Hematopoietic multipotent progenitor cell treated with erythropoietin and hydrocortisone succinate and interleukin-3 and kit ligand, for 4 days (in vitro differentiated cells): ENCODE data around the gene LEMD3.

Source experiments
- DNase-seq: peaks from one replicate; pipeline ENCODE4 v3.0.0-alpha.2; 2015

LEMD3 gene

GRCh38 chr12:65208964-65209654, 39.7 kb downstream of the LEMD3 start:
- DNase-seq, result peak; percentile 68

GRCh38 chr12:65209655-65210043, 40.3 kb downstream of the LEMD3 start:
- DNase-seq, result peak; percentile 73

- DNase-seq, result no peak
Measured at GRCh38 chr12:65217086-65217485, 47.7 kb downstream of the LEMD3 start.

GRCh38 chr12:65220761-65221160, 51.4 kb downstream of the LEMD3 start:
- no peak for DNase-seq

- DNase-seq, result no peak
Measured at GRCh38 chr12:65229441-65229840, 60.1 kb downstream of the LEMD3 start.

- DNase-seq, result peak; percentile 78
Measured at GRCh38 chr12:65232476-65233077, 63.2 kb downstream of the LEMD3 start.

- no peak for DNase-seq
Measured at GRCh38 chr12:65237153-65237552, 67.8 kb downstream of the LEMD3 start.

GRCh38 chr12:65238609-65239008, 69.2 kb downstream of the LEMD3 start:
- no peak for DNase-seq

- no peak for DNase-seq
Measured at GRCh38 chr12:65248656-65249633, 79.6 kb downstream of the LEMD3 start.

GRCh38 chr12:65252515-65252914, 83.1 kb downstream of the LEMD3 start:
- no peak for DNase-seq

GRCh38 chr12:65257986-65258385, 88.6 kb downstream of the LEMD3 start:
- DNase-seq, result no peak

GRCh38 chr12:65259501-65259900, 90.1 kb downstream of the LEMD3 start:
- peak; percentile 58 for DNase-seq

- no peak for DNase-seq
Measured at GRCh38 chr12:65263777-65264176, 94.4 kb downstream of the LEMD3 start.

GRCh38 chr12:65266408-65266807, 97.0 kb downstream of the LEMD3 start:
- no peak for DNase-seq

- DNase-seq, result no peak
Measured at GRCh38 chr12:65269603-65270002, 100.2 kb downstream of the LEMD3 start.

GRCh38 chr12:65274602-65275272, 105.4 kb downstream of the LEMD3 start:
- DNase-seq, result no peak

- no peak for DNase-seq
Measured at GRCh38 chr12:65275627-65276026, 106.2 kb downstream of the LEMD3 start.

GRCh38 chr12:65276916-65277530, 107.6 kb downstream of the LEMD3 start:
- peak; percentile 42 for DNase-seq

- DNase-seq, result no peak
Measured at GRCh38 chr12:65277994-65278575, 108.7 kb downstream of the LEMD3 start.

- DNase-seq, result peak; percentile 73
Measured at GRCh38 chr12:65278576-65279368, 109.4 kb downstream of the LEMD3 start, which contains the start of gene MSRB3. MSRB3 (plus strand) TSS chr12:65278683; CDS start chr12:65308580, 29,897 bp downstream.
